Kasumi-1 (cell line): ENCODE results near the gene HTT.

Source experiments
- DNase-seq, 2 experiments: peaks; one replicate each; lab custom pipeline; 2025; lab: John Stamatoyannopoulos, UW

Gene HTT

GRCh38 chr4:3234171-3235029, 159.9 kb downstream of the HTT start:
- no peak for DNase-seq

GRCh38 chr4:3235030-3235345, 160.5 kb downstream of the HTT start:
- no peak for DNase-seq

GRCh38 chr4:3235581-3235980, 161.1 kb downstream of the HTT start:
- no peak for DNase-seq

- DNase-seq = no peak
Measured at GRCh38 chr4:3236326-3236878, 161.9 kb downstream of the HTT start.

- no peak for DNase-seq
Measured at GRCh38 chr4:3237266-3237665, 162.8 kb downstream of the HTT start.

GRCh38 chr4:3237712-3238560, 163.5 kb downstream of the HTT start:
- DNase-seq = no peak

- DNase-seq = no peak
Measured at GRCh38 chr4:3238721-3239120, 164.2 kb downstream of the HTT start.

- no peak for DNase-seq
Measured at GRCh38 chr4:3239303-3239702, 164.8 kb downstream of the HTT start.

- no peak for DNase-seq
Measured at GRCh38 chr4:3239998-3240920, 165.8 kb downstream of the HTT start.

- DNase-seq = no peak
Measured at GRCh38 chr4:3240936-3241522, 166.5 kb downstream of the HTT start.

GRCh38 chr4:3241898-3242524, 167.5 kb downstream of the HTT start:
- no peak for DNase-seq

- no peak for DNase-seq
Measured at GRCh38 chr4:3243136-3243780, 168.8 kb downstream of the HTT start.

GRCh38 chr4:3244002-3244401, 169.5 kb downstream of the HTT start:
- DNase-seq = peak; percentile 25 to 28

- DNase-seq = no peak
Measured at GRCh38 chr4:3244747-3245146, 170.3 kb downstream of the HTT start.

- no peak for DNase-seq
Measured at GRCh38 chr4:3245676-3246075, 171.2 kb downstream of the HTT start.

- no peak for DNase-seq
Measured at GRCh38 chr4:3246458-3247398, 172.2 kb downstream of the HTT start.

GRCh38 chr4:3247399-3248177, 173.1 kb downstream of the HTT start:
- DNase-seq = no peak

- DNase-seq = no peak
Measured at GRCh38 chr4:3248178-3248480, 173.6 kb downstream of the HTT start.
